B cell (primary cell): ENCODE data around the gene SAMD4B. TPM values are rescaled to one million over a fixed set of nuclear protein-coding genes. Genes with fewer than 3 reads are reported as not detected.

Experiments
- ATAC-seq: fragments of 200-7000 bp; cut with Tn5 transposase; one replicate; pipeline ENCODE4 v1.10.0; 2021; ENCODE audit warnings: low read depth, mild to moderate bottlenecking, moderate number of reproducible peaks, moderate library complexity
- CTCF ChIA-PET: fragments of 350-600 bp; sonication (Branson Sonifier 250); formaldehyde crosslinking; loops from one replicate; lab custom pipeline; 2021; ENCODE audit warnings: antibody characterized with exemption, inconsistent platforms; lab: Charles Lee
- POLR2A ChIA-PET: fragments of 350-600 bp; sonication (Branson Sonifier 250); formaldehyde crosslinking; loops from one replicate; lab custom pipeline; 2021; ENCODE audit warnings: antibody characterized with exemption; lab: Charles Lee
- DNase-seq: peaks from one replicate; pipeline ENCODE4 v3.0.0; 2013
- H2AFZ ChIP-seq: 2 replicates; pipeline ENCODE4 v1.6.1; 2012; ENCODE audit warnings: mild to moderate bottlenecking, low read depth, low read length; ENCODE audit not compliant: insufficient read depth, poor library complexity, severe bottlenecking
- H3K27ac ChIP-seq, 2 donors: 1 replicate in 1 of 2; 2 replicates in 1 of 2; pipeline ENCODE4 v1.5.1; 2012 to 2013; ENCODE audit warnings: low read length in 2 of 2, mild to moderate bottlenecking in 2 of 2, moderate library complexity in 1 of 2
- H3K27me3 ChIP-seq, 4 experiments: fragments of 200-600 bp in 1 of 4; sonication (generic) in 1 of 4; replicated peaks in 1 of 4; 1 replicate in 2 of 4; 2 replicates in 2 of 4; pipeline versions ENCODE4 v1.6.1 to v1.7.0; 2013 to 2016; ENCODE audit warnings: low read length in 3 of 4, mild to moderate bottlenecking in 2 of 4, mixed read lengths in 1 of 4, moderate library complexity in 1 of 4; ENCODE audit not compliant: insufficient read depth in 4 of 4, control insufficient read depth in 3 of 4; ENCODE audit errors: control extremely low read depth in 1 of 4
- H3K36me3 ChIP-seq, 2 experiments: replicated peaks in 1 of 2; 1 replicate in 1 of 2; 2 replicates in 1 of 2; pipeline versions ENCODE4 v1.6.1 to v1.7.1; 2013; ENCODE audit warnings: low read length in 1 of 2; ENCODE audit not compliant: insufficient read depth in 2 of 2, control insufficient read depth in 1 of 2; ENCODE audit errors: control extremely low read depth in 1 of 2, extremely low read depth in 1 of 2
- H3K4me1 ChIP-seq, 2 donors: fragments of 200-600 bp in 1 of 2; sonication (generic) in 1 of 2; 1 replicate in 1 of 2; 2 replicates in 1 of 2; pipeline versions ENCODE4 v1.5.1 to v1.6.1; 2013 to 2017; ENCODE audit warnings: low read length in 2 of 2; ENCODE audit not compliant: control insufficient read depth in 2 of 2, insufficient read depth in 2 of 2
- H3K4me2 ChIP-seq: replicated peaks from 2 replicates; pipeline ENCODE3; 2012; ENCODE audit warnings: mild to moderate bottlenecking, low read depth, low read length; ENCODE audit not compliant: poor library complexity, severe bottlenecking
- H3K4me3 ChIP-seq, 5 experiments: fragments of 200-600 bp in 1 of 5; sonication (generic) in 1 of 5; 1 replicate in 3 of 5; 2 replicates in 2 of 5; pipeline versions ENCODE4 v1.5.1 to v1.7.0; 2011 to 2016; ENCODE audit warnings: low read length in 4 of 5, mild to moderate bottlenecking in 4 of 5, low read depth in 2 of 5, control low read depth in 1 of 5, moderate library complexity in 1 of 5; ENCODE audit not compliant: insufficient read depth in 1 of 5; ENCODE audit errors: control extremely low read depth in 1 of 5, extremely low read depth in 1 of 5
- H3K79me2 ChIP-seq: fragments of 200-600 bp; sonication (generic); one replicate; pipeline ENCODE4 v1.6.0; 2016; ENCODE audit warnings: low read length; ENCODE audit not compliant: control insufficient read depth, insufficient read depth
- H3K9ac ChIP-seq: fragments of 200-600 bp; sonication (generic); 2 replicates; pipeline ENCODE4 v1.6.1; 2017; ENCODE audit warnings: mild to moderate bottlenecking, low read length, moderate library complexity
- H3K9me3 ChIP-seq, 3 donors: one replicate each; pipeline versions ENCODE4 v1.6.1 to v1.7.1; 2013; ENCODE audit warnings: low read length in 2 of 3; ENCODE audit not compliant: control insufficient read depth in 2 of 3, insufficient read depth in 1 of 3; ENCODE audit errors: control extremely low read depth in 1 of 3
- H4K20me1 ChIP-seq: 2 replicates; pipeline ENCODE4 v1.6.0; 2012; ENCODE audit warnings: mild to moderate bottlenecking, low read length; ENCODE audit not compliant: insufficient read depth, control insufficient read depth, poor library complexity, severe bottlenecking
- H3K27ac Mint-ChIP-seq: one replicate; pipeline ENCODE4 v1.8.0; 2021; ENCODE audit warnings: mixed read lengths
- H3K27me3 Mint-ChIP-seq: one replicate; pipeline ENCODE4 v1.8.0; 2021; ENCODE audit warnings: mixed read lengths
- H3K4me1 Mint-ChIP-seq: one replicate; pipeline ENCODE4 v1.8.0; 2021; ENCODE audit warnings: mixed read lengths
- H3K4me3 Mint-ChIP-seq: one replicate; pipeline ENCODE4 v1.8.0; 2021; ENCODE audit warnings: mixed read lengths
- H3K9me3 Mint-ChIP-seq: one replicate; pipeline ENCODE4 v1.8.0; 2022; ENCODE audit warnings: mixed read lengths; ENCODE audit not compliant: insufficient read depth
- EZH2 ChIP-seq: IDR thresholded peaks from 2 replicates; pipeline ENCODE4 v1.6.1; 2012; ENCODE audit warnings: borderline replicate concordance, low read depth, mild to moderate bottlenecking, moderate library complexity, low read length; ENCODE audit not compliant: insufficient read depth, poor library complexity, severe bottlenecking
- WGBS: methylation state at CpG from one replicate; pipeline ENCODE4 v1.1.5; 2013; ENCODE audit warnings: missing lambda C conversion rate; ENCODE audit not compliant: insufficient coverage; 5-methylcytosine and 5-hydroxymethylcytosine counted together
- intact Hi-C: fragments of 100-400 bp; cut with micrococcal nuclease; formaldehyde crosslinking; loops from one replicate; pipeline ENCODE4 v1.10.0; 2022
- polyA plus RNA-seq: library from polyadenylated mRNA; depleted of rRNA; stranded (reverse); fragments of >200 nt; gene quantifications from 2 replicates; pipeline ENCODE4 v1.2.3, GENCODE V29; 2012
- total RNA-seq, 2 donors: library from RNA; stranded (reverse); fragments of 120-200 nt in 1 of 2; gene quantifications; 1 replicate in 1 of 2; 2 replicates in 1 of 2; pipeline versions ENCODE4 v1.2.3 to v1.2.4, GENCODE V29; 2013 to 2022
- TF ChIP-seq, protein P1 (sequence below): fragments of 200-600 bp; IDR thresholded peaks from one replicate; pipeline ENCODE4 v1.8.0; 2022; ENCODE audit warnings: antibody characterized with exemption, mild to moderate bottlenecking

The SAMD4B gene
- total and polyA plus RNA-seq, 2 donors (not counting 1 experiment from before 2014, with no cell fraction given): 87.3 to 90.0 TPM

DNA sequence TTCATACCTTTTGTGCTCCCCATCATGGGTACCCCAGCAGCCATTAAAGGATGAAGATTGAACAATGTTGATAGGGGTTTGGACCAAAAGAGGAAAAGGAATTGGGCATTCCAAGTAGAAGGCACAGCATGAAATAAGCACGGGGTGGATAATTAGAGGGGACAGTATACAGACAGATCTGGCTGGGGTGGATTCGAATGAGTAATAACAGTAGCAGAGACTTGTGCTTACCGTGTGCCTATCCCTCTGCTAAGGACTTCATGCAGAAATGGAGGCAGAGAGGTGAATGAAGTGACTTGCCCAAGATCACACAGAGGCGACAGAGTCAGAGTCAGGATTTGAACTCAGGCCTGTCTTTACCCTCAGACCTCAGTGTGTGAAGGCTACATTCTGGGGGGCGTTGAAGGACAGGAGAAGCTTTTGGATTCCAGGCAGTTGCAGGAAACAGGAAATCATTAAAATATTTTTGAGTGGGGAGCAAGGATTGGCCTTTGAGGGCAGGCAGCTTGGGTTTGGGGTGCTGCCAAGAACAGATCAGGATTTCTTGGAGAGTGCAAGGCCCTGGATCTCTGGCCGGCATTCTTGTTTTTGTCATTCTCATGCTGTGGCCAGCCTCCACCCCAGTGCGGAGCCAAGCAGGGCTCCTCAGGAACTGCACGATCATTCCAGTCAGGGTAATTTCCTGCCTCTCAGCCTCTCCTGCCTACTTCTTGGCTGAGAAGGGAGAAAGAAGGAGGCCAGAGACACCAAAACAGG is 30.0 kb downstream of the SAMD4B start:
- H3K27ac ChIP-seq: no peak overlapping the region
- H3K27me3 ChIP-seq: no peaks in the 10 kb centered on the region
- WGBS: 78% methylated on average over 5 of the region's 8 CpGs
- no peaks in the 10 kb centered on the region for H3K4me1 ChIP-seq
- Mint-ChIP-seq H3K9me3 (no peaks in the 10 kb centered on the region), H3K4me3 (no peak overlapping the region), H3K4me1 (no peaks in the 10 kb centered on the region), H3K27me3 (no peaks in the 10 kb centered on the region), H3K27ac (no peak overlapping the region)
- intact Hi-C loops: no loop called here
- ATAC-seq: no peak
- DNase-seq: no peak
- H3K9ac ChIP-seq: no peak overlapping the region
- H2AFZ ChIP-seq: no peak overlapping the region
- no peaks in the 10 kb centered on the region for H4K20me1 ChIP-seq
- H3K4me2 ChIP-seq: no peak overlapping the region
- H3K4me3 ChIP-seq: no peak overlapping the region
- H3K9me3 ChIP-seq: no peaks in the 10 kb centered on the region
- peaks cover 12% of the 10 kb centered on the region for H3K79me2 ChIP-seq
- H3K36me3 ChIP-seq: peaks cover 5 to 62% of the 10 kb centered on the region in 2 experiments
- TF ChIP-seq, protein P1, sequence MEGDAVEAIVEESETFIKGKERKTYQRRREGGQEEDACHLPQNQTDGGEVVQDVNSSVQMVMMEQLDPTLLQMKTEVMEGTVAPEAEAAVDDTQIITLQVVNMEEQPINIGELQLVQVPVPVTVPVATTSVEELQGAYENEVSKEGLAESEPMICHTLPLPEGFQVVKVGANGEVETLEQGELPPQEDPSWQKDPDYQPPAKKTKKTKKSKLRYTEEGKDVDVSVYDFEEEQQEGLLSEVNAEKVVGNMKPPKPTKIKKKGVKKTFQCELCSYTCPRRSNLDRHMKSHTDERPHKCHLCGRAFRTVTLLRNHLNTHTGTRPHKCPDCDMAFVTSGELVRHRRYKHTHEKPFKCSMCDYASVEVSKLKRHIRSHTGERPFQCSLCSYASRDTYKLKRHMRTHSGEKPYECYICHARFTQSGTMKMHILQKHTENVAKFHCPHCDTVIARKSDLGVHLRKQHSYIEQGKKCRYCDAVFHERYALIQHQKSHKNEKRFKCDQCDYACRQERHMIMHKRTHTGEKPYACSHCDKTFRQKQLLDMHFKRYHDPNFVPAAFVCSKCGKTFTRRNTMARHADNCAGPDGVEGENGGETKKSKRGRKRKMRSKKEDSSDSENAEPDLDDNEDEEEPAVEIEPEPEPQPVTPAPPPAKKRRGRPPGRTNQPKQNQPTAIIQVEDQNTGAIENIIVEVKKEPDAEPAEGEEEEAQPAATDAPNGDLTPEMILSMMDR: no peak
- no peak for TF ChIP-seq EZH2
- POLR2A ChIA-PET: no interaction called here
- CTCF ChIA-PET: interaction anchor here (1.2 kb wide), 1 partner anchor 39 kb away, joined by 3 read pairs; no protein-coding TSS in a partner anchor

DNA sequence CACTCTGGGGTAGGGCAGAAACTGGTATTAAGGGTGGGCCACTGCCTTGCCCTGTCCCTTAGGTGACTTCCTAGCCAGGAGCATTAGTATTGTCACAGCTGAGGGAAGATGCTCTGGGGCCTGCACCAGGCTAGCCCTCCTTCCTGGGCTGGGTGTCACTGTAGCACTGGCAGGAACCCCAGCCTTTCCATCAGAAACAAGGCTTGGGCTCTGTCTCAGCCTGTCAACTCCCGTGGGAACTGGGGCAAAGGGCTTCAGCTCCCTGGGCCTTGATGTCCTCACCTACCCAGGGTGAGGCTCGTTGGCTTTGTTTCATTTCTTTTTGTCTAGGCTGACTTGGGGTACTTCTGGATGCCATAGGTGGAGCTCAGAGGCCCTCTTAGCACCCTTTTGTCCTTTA is 30.7 kb downstream of the SAMD4B start:
- TF ChIP-seq EZH2: no peak
- TF ChIP-seq, protein P1: no peak
- intact Hi-C loops: no loop called here
- Mint-ChIP-seq H3K4me3 (no peak overlapping the region), H3K27ac (no peak overlapping the region), H3K27me3 (no peaks in the 10 kb centered on the region), H3K9me3 (no peaks in the 10 kb centered on the region), H3K4me1 (no peaks in the 10 kb centered on the region)
- Histone ChIP-seq H3K4me1 (no peaks in the 10 kb centered on the region), H4K20me1 (no peaks in the 10 kb centered on the region), H2AFZ (no peak overlapping the region), H3K9ac (no peak overlapping the region), H3K4me3 (no peak overlapping the region), H3K79me2 (peaks cover 12% of the 10 kb centered on the region), H3K9me3 (no peaks in the 10 kb centered on the region), H3K4me2 (no peak overlapping the region), H3K36me3 (peaks cover 5 to 69% of the 10 kb centered on the region in 2 experiments), H3K27ac (no peak overlapping the region), H3K27me3 (no peaks in the 10 kb centered on the region)
- 100% methylated on average over 2 of the region's 2 CpGs for WGBS
- DNase-seq (no peak), ATAC-seq (no peak)
- ChIA-PET CTCF (interaction anchor here (1.2 kb wide), 1 partner anchor 39 kb away, joined by 3 read pairs; no protein-coding TSS in a partner anchor), POLR2A (no interaction called here)
